ENCODE data around the gene CTTNBP2.

- peak; percentile 27 to 57 (median 45) for TF ChIP-seq CTCF (IDR thresholded peaks at IDR 0.05)
- TF ChIP-seq POLR2A (IDR thresholded peaks at IDR 0.05): no peak
Measured at GRCh38 chr7:117750612-117751563, 122.4 kb downstream of the CTTNBP2 start.

All from adrenal gland (tissue), 5 donors.